ENCODE data around the gene ECD.

GRCh38 chr10:73096041-73096448 lies 71.8 kb downstream of the ECD start:
- TF ChIP-seq YY1 (IDR thresholded peaks at IDR 0.05; ENCODE audit: insufficient read depth, insufficient read length) (no peak), ZNF274 (IDR thresholded peaks at IDR 0.05; ENCODE audit: low read depth, low read length) (no peak), SUZ12 (IDR thresholded peaks at IDR 0.05; ENCODE audit: extremely low read depth, insufficient read depth, insufficient read length) (no peak)

Data from NT2/D1 (cell line).